Loucy (cell line): Measurements from ENCODE around the gene DDX23.
"Not testable (repeated sequence)": the region's sequence is repeated elsewhere in the genome, so short reads cannot be mapped to it uniquely, and the experiment has no call there.

Experiments used
- H2AFZ ChIP-seq: fragments of 200-600 bp; sonication (generic); 2 replicates; pipeline ENCODE4 v1.6.0; 2016; ENCODE audit warnings: antibody characterized with exemption, mild to moderate bottlenecking, low read length, moderate library complexity
- H3F3A ChIP-seq: fragments of 200-600 bp; 2 replicates; pipeline ENCODE4 v1.6.0; 2016; ENCODE audit warnings: antibody characterized with exemption, low read depth, mild to moderate bottlenecking
- H3K27me3 ChIP-seq: fragments of 200-600 bp; sonication (generic); 2 replicates; pipeline ENCODE4 v1.6.1; 2014; ENCODE audit warnings: low read length, mild to moderate bottlenecking; ENCODE audit not compliant: insufficient read depth, poor library complexity, severe bottlenecking
- H3K36me3 ChIP-seq: fragments of 200-600 bp; sonication (generic); 2 replicates; pipeline ENCODE4 v1.6.1; 2016; ENCODE audit warnings: low read length; ENCODE audit not compliant: insufficient read depth
- H3K4me1 ChIP-seq: fragments of 200-600 bp; sonication (generic); 2 replicates; pipeline ENCODE4 v1.5.1; 2014; ENCODE audit warnings: low read length, mild to moderate bottlenecking; ENCODE audit not compliant: insufficient read depth, poor library complexity, severe bottlenecking
- H3K4me2 ChIP-seq: fragments of 200-600 bp; sonication (generic); 2 replicates; pipeline ENCODE4 v1.6.0; 2014; ENCODE audit warnings: antibody characterized with exemption, low read length, low read depth, mild to moderate bottlenecking; ENCODE audit not compliant: poor library complexity, severe bottlenecking
- H3K4me3 ChIP-seq: fragments of 200-600 bp; sonication (generic); 2 replicates; pipeline ENCODE4 v1.5.1; 2014; ENCODE audit warnings: low read length, mild to moderate bottlenecking, mixed read lengths; ENCODE audit not compliant: poor library complexity, severe bottlenecking
- H3K79me2 ChIP-seq: fragments of 200-600 bp; sonication (generic); 2 replicates; pipeline ENCODE4 v1.6.1; 2014; ENCODE audit warnings: low read length; ENCODE audit not compliant: insufficient read depth
- H3K9ac ChIP-seq: fragments of 200-600 bp; sonication (generic); 2 replicates; pipeline ENCODE4 v1.6.0; 2014; ENCODE audit warnings: mild to moderate bottlenecking, low read depth, low read length, moderate library complexity; ENCODE audit not compliant: poor library complexity, severe bottlenecking
- H3K9me2 ChIP-seq: fragments of 200-600 bp; sonication (generic); replicated peaks from 2 replicates; pipeline ENCODE4 v1.6.1; 2016; ENCODE audit warnings: low read depth, low read length, mixed read lengths
- H3K9me3 ChIP-seq: fragments of 200-600 bp; sonication (generic); 2 replicates; pipeline ENCODE4 v1.6.1; 2014; ENCODE audit warnings: mild to moderate bottlenecking, antibody characterized with exemption, low read length, low read depth; ENCODE audit not compliant: insufficient read depth
- H4K20me1 ChIP-seq: fragments of 200-600 bp; sonication (generic); 2 replicates; pipeline ENCODE4 v1.6.0; 2014; ENCODE audit warnings: antibody characterized with exemption, low read length, mild to moderate bottlenecking; ENCODE audit not compliant: insufficient read depth, poor library complexity, severe bottlenecking
- CTCF ChIP-seq: fragments of 200-600 bp; sonication (generic); conservative IDR thresholded peaks from 2 replicates; pipeline ENCODE4 v1.5.1; 2014; ENCODE audit warnings: mild to moderate bottlenecking, antibody characterized with exemption, low read length
- EZH2phosphoT487 ChIP-seq: fragments of 200-600 bp; IDR thresholded peaks from 2 replicates; pipeline ENCODE4 v1.6.1; 2018; ENCODE audit warnings: antibody characterized with exemption, mild to moderate bottlenecking, moderate library complexity, borderline replicate concordance

The DDX23 gene

GRCh38 chr12:48863291-48863690 lies 11.3 kb upstream of the DDX23 start:
- H3K4me3 ChIP-seq = no peak overlapping the region
- no peaks in the 10 kb centered on the region for H4K20me1 ChIP-seq
- H3K4me2 ChIP-seq = no peak overlapping the region
- no peaks in the 10 kb centered on the region for H3K9me2 ChIP-seq
- H3K4me1 ChIP-seq = peaks cover 11% of the 10 kb centered on the region
- TF ChIP-seq EZH2phosphoT487 (no peak), CTCF (no peak)
- no peaks in the 10 kb centered on the region for H3K36me3 ChIP-seq
- no peaks in the 10 kb centered on the region for H3K9me3 ChIP-seq
- no peaks in the 10 kb centered on the region for H3F3A ChIP-seq
- H2AFZ ChIP-seq = no peak overlapping the region
- H3K9ac ChIP-seq = no peak overlapping the region
- H3K79me2 ChIP-seq = no peaks in the 10 kb centered on the region
- H3K27me3 ChIP-seq = no peaks in the 10 kb centered on the region

GRCh38 chr12:48862760-48863159 lies 10.8 kb upstream of the DDX23 start:
- Histone ChIP-seq H3K9me2 (no peaks in the 10 kb centered on the region), H2AFZ (no peak overlapping the region), H3K9me3 (no peaks in the 10 kb centered on the region), H3K79me2 (no peaks in the 10 kb centered on the region), H3K9ac (no peak overlapping the region), H3K4me1 (peaks cover 11% of the 10 kb centered on the region), H4K20me1 (no peaks in the 10 kb centered on the region), H3K4me2 (no peak overlapping the region), H3K4me3 (no peak overlapping the region), H3K36me3 (no peaks in the 10 kb centered on the region), H3K27me3 (no peaks in the 10 kb centered on the region), H3F3A (no peaks in the 10 kb centered on the region)
- TF ChIP-seq EZH2phosphoT487 (no peak), CTCF (no peak)

- no peaks in the 10 kb centered on the region for H3K9me2 ChIP-seq
- no peaks in the 10 kb centered on the region for H3K9me3 ChIP-seq
- no peak overlapping the region for H3K4me3 ChIP-seq
- no peaks in the 10 kb centered on the region for H3K36me3 ChIP-seq
- no peak overlapping the region for H3K9ac ChIP-seq
- no peaks in the 10 kb centered on the region for H4K20me1 ChIP-seq
- no peaks in the 10 kb centered on the region for H3F3A ChIP-seq
- H2AFZ ChIP-seq = no peak overlapping the region
- no peaks in the 10 kb centered on the region for H3K79me2 ChIP-seq
- no peaks in the 10 kb centered on the region for H3K27me3 ChIP-seq
- no peak for TF ChIP-seq EZH2phosphoT487
- no peak for TF ChIP-seq CTCF
- H3K4me2 ChIP-seq = no peak overlapping the region
- peaks cover 10% of the 10 kb centered on the region for H3K4me1 ChIP-seq
Measured at GRCh38 chr12:48861111-48861510, 9.1 kb upstream of the DDX23 start.

- H3K4me1 ChIP-seq, H3K9me2 ChIP-seq, H3K9me3 ChIP-seq, H3K4me2 ChIP-seq, H3K27me3 ChIP-seq, H3K9ac ChIP-seq, H2AFZ ChIP-seq, H3K79me2 ChIP-seq, H4K20me1 ChIP-seq, H3K36me3 ChIP-seq, H3F3A ChIP-seq, H3K4me3 ChIP-seq: not testable (repeated sequence)
Measured at GRCh38 chr12:48860236-48860635, 8.3 kb upstream of the DDX23 start.
